K562 (cell line): ENCODE results near the gene ARID5B. TPM values are rescaled to one million over a fixed set of nuclear protein-coding genes. Genes with fewer than 3 reads are reported as not detected.

Experiments
- ATAC-seq: fragments of 200-7000 bp; cut with Tn5 transposase; 3 replicates; pipeline ENCODE4 v1.9.1; 2020; ENCODE audit warnings: moderate library complexity
- BruUV-seq: library from RNA; stranded (reverse); fragments of 400-500 nt; replicated peaks from 2 replicates; lab custom pipeline; 2021; lab: Mats Ljungman, UMichigan
- CTCF ChIA-PET: fragments of 300-600 bp; formaldehyde crosslinking; extraction: SDS; loops from one replicate; lab custom pipeline; 2021; ENCODE audit warnings: low intra/inter-chr PET ratio; lab: Yijun Ruan, JAX
- POLR2A ChIA-PET: fragments of 300-600, 350-650 bp; sonication (Branson Sonifier 250); formaldehyde crosslinking; extraction: SDS; loops from one replicate; lab custom pipeline; 2021; ENCODE audit warnings: antibody characterized with exemption, inconsistent platforms; lab: Yijun Ruan, JAX
- DNase-seq, 4 experiments: peaks; one replicate each; pipeline versions ENCODE4 v3.0.0 to v3.0.0-alpha.2; 2011 to 2018; ENCODE audit warnings: low spot score in 3 of 4, mixed read lengths in 3 of 4; ENCODE audit errors: extremely low read depth in 1 of 4
- FAIRE-seq: peaks from 2 replicates; lab custom pipeline; 2011; peaks lifted over from hg19 to GRCh38; lab: Jason Lieb, UNC
- H2AFZ ChIP-seq: 2 replicates; pipeline ENCODE4 v1.6.0; 2011; ENCODE audit warnings: low read depth, low read length, control low read depth, inconsistent platforms
- H3K27ac ChIP-seq: fragments of 200-600 bp; 3 replicates; pipeline ENCODE4 v1.8.0; 2011; ENCODE audit warnings: low read depth, mild to moderate bottlenecking, control low read depth, inconsistent platforms, low read length, moderate library complexity, mixed read lengths; ENCODE audit errors: extremely low read depth
- H3K27me3 ChIP-seq, 2 experiments: fragments of 300-600 bp in 1 of 2; 2 replicates in 1 of 2; 3 replicates in 1 of 2; pipeline versions ENCODE4 v1.6.0 to v1.8.0; 2011; ENCODE audit warnings: inconsistent platforms in 2 of 2, low read length in 2 of 2, mild to moderate bottlenecking in 1 of 2, mixed read lengths in 1 of 2, moderate library complexity in 1 of 2; ENCODE audit not compliant: control insufficient read depth in 2 of 2, insufficient read depth in 2 of 2
- H3K36me3 ChIP-seq: fragments of 300-600 bp; 3 replicates; pipeline ENCODE4 v1.8.0; 2011; ENCODE audit warnings: mild to moderate bottlenecking, low read length, inconsistent platforms; ENCODE audit not compliant: control insufficient read depth, insufficient read depth
- H3K4me1 ChIP-seq, 2 experiments: fragments of 200-600 bp in 1 of 2; replicated peaks in 1 of 2; 2 replicates in 1 of 2; 3 replicates in 1 of 2; pipeline versions ENCODE4 v1.5.1 to v1.8.0; 2011; ENCODE audit warnings: inconsistent platforms in 2 of 2, low read length in 2 of 2, mild to moderate bottlenecking in 1 of 2, mixed read lengths in 1 of 2, moderate library complexity in 1 of 2; ENCODE audit not compliant: control insufficient read depth in 2 of 2, insufficient read depth in 2 of 2
- H3K4me2 ChIP-seq: 2 replicates; pipeline ENCODE4 v1.6.1; 2011; ENCODE audit warnings: low read length, control low read depth, inconsistent platforms, mixed read lengths; ENCODE audit not compliant: insufficient read depth
- H3K4me3 ChIP-seq: fragments of 200-600 bp; sonication (generic), shearing (Covaris generic); 2 replicates; pipeline ENCODE4 v1.5.1; 2016; ENCODE audit warnings: control low read depth, inconsistent platforms
- H3K79me2 ChIP-seq: fragments of 200-600 bp; 3 replicates; pipeline ENCODE4 v1.8.0; 2011; ENCODE audit warnings: low read length, inconsistent platforms; ENCODE audit not compliant: control insufficient read depth, insufficient read depth
- H3K9ac ChIP-seq, 2 experiments: 2 replicates each; pipeline versions ENCODE4 v1.6.0 to v1.6.1; 2011; ENCODE audit warnings: low read depth in 2 of 2, low read length in 2 of 2, control low read depth in 1 of 2, inconsistent platforms in 1 of 2, mild to moderate bottlenecking in 1 of 2, mixed read lengths in 1 of 2; ENCODE audit not compliant: insufficient read depth in 1 of 2
- H3K9me1 ChIP-seq: one replicate; pipeline ENCODE4 v1.6.0; 2011; ENCODE audit warnings: inconsistent platforms, mild to moderate bottlenecking, low read length, moderate library complexity; ENCODE audit not compliant: control insufficient read depth, insufficient read depth
- H3K9me3 ChIP-seq: replicated peaks from 2 replicates; pipeline ENCODE4 v1.5.1; 2011; ENCODE audit warnings: low read depth, low read length, inconsistent platforms; ENCODE audit not compliant: control insufficient read depth, insufficient read depth
- H4K20me1 ChIP-seq: replicated peaks from 2 replicates; pipeline ENCODE4 v1.6.1; 2011; ENCODE audit warnings: low read length, inconsistent platforms, mixed read lengths; ENCODE audit not compliant: control insufficient read depth, insufficient read depth
- GATA2 ChIP-seq: sonication (generic); formaldehyde crosslinking; IDR thresholded peaks from 2 replicates; pipeline ENCODE4 v1.4.0; 2020; ENCODE audit warnings: mild to moderate bottlenecking, missing genetic modification reagents
- MTA3 ChIP-seq: fragments of 450-650 bp; formaldehyde crosslinking; IDR thresholded peaks from 2 replicates; pipeline ENCODE4 v1.6.1; 2017; ENCODE audit warnings: mild to moderate bottlenecking, borderline replicate concordance
- POLR2B ChIP-seq: fragments of 450-650 bp; IDR thresholded peaks from 2 replicates; pipeline ENCODE4 v1.6.1; 2018; ENCODE audit warnings: low read depth; ENCODE audit not compliant: partially characterized antibody
- RNF219 ChIP-seq: fragments of 250-450 bp; sonication (Bioruptor Pico); IDR thresholded peaks from 2 replicates; pipeline ENCODE4 v1.5.0; 2022; ENCODE audit warnings: mild to moderate bottlenecking
- TRIM25 ChIP-seq: fragments of 450-650 bp; IDR thresholded peaks from 2 replicates; pipeline ENCODE4 v1.7.0; 2016; ENCODE audit warnings: borderline replicate concordance
- U2AF2 ChIP-seq: fragments of 200-400 bp; formaldehyde crosslinking; optimal IDR thresholded peaks from 2 replicates; pipeline ENCODE3; 2017; ENCODE audit warnings: low read depth, mild to moderate bottlenecking, low read length
- ZNF197 ChIP-seq: fragments of 200-800 bp; sonication (Bioruptor generic); IDR thresholded peaks from 2 replicates; pipeline ENCODE4 v1.6.1; 2016; ENCODE audit warnings: low read depth, missing genetic modification characterization, missing compliant biosample characterization
- ZNF586 ChIP-seq: fragments of 450-650 bp; formaldehyde crosslinking; conservative IDR thresholded peaks from 2 replicates; pipeline ENCODE4 v1.4.0; 2020; ENCODE audit warnings: mild to moderate bottlenecking, moderate library complexity
- WGBS: fragments of 100-300 bp; shearing (Covaris generic); methylation state at CpG from one replicate; pipeline ENCODE4 v1.1.6; 2016; ENCODE audit warnings: low coverage, mixed read lengths; ENCODE audit not compliant: insufficient coverage; ENCODE audit errors: missing lambda C conversion rate; 5-methylcytosine and 5-hydroxymethylcytosine counted together
- in situ Hi-C: fragments of 300-500 bp; cut with MboI; formaldehyde crosslinking; loops from 4 replicates; pipeline ENCODE4 v1.15.0; 2018; ENCODE audit warnings: inconsistent platforms, mixed read lengths
- intact Hi-C: fragments of 100-400 bp; cut with micrococcal nuclease; formaldehyde crosslinking; loops from 2 replicates; pipeline ENCODE4 v1.14.2; 2022
- polyA plus RNA-seq, 8 experiments: library from polyadenylated mRNA; depleted of rRNA in 4 of 8; stranded (reverse) in 5 of 8; unstranded in 3 of 8; fragments of >200 nt; fragmentation: Nextera tagmentation in 2 of 8; fragmentation: Illumina TruSeq in 1 of 8; extraction: Ambion mirVana in 2 of 8; extraction: Trizol in 1 of 8; gene quantifications; 2 replicates each; pipeline versions ENCODE4 v1.2.1 to v1.2.3, GENCODE V29; 2011 to 2014; ENCODE audit warnings: inconsistent platforms in 1 of 8, missing spikeins in 1 of 8
- total RNA-seq, 7 experiments: library from RNA; depleted of rRNA in 6 of 7; stranded (reverse); fragments of >200 nt in 6 of 7; fragmentation: Illumina TruSeq in 2 of 7; extraction: Trizol in 2 of 7; gene quantifications; 2 replicates each; pipeline versions ENCODE4 v1.2.1 to v1.2.3, GENCODE V29; 2011 to 2021; ENCODE audit warnings: low replicate concordance in 1 of 7

Gene ARID5B
- total and polyA plus RNA-seq, 9 of the 15 experiments (the other 6 are each of a cell fraction or from before 2014, with no cell fraction given): 0.48 to 1.6 (median 0.80) TPM

GRCh38 chr10:62021128-62021665 lies 119.7 kb downstream of the ARID5B start:
- Histone ChIP-seq H3K4me3 (no peak overlapping the region), H3K79me2 (no peaks in the 10 kb centered on the region)

More at GRCh38 chr10:62021128-62021665, 119.7 kb downstream of the ARID5B start:
- BruUV-seq: no TSS peak
- H3K27me3 ChIP-seq: no peaks in the 10 kb centered on the region; a peak in 1 of 5 replicates
- no peaks in the 10 kb centered on the region for H3K9me3 ChIP-seq
- FAIRE-seq (no peak), ATAC-seq (no peak), DNase-seq (no peak)
- no peaks in the 10 kb centered on the region for H3K4me1 ChIP-seq
- no peaks in the 10 kb centered on the region for H3K36me3 ChIP-seq
- in situ Hi-C loops (no loop called here), intact Hi-C loops (loop anchor here (5.0 kb wide), 1 partner anchor 119 kb away; the partner anchor contains the start of gene ARID5B)
- ChIA-PET CTCF (no interaction called here), POLR2A (interaction anchor here (1.3 kb wide), 1 partner anchor 14 kb away, joined by 6 read pairs; no protein-coding TSS in a partner anchor)
- TF ChIP-seq RNF219 (CRISPR knock-in tag) (no peak), GATA2 (no peak), POLR2B (no peak), MTA3 (no peak), TRIM25 (no peak), ZNF586 (CRISPR knock-in tag) (no peak), ZNF197 (CRISPR knock-in tag) (no peak), U2AF2 (no peak)
- H3K27ac ChIP-seq: no peak overlapping the region
- WGBS: 31% methylated on average over 2 of the region's 2 CpGs
- H3K9me1 ChIP-seq: no peaks in the 10 kb centered on the region
- no peaks in the 10 kb centered on the region for H4K20me1 ChIP-seq
- H3K4me2 ChIP-seq: no peak overlapping the region
- H3K9ac ChIP-seq: no peak overlapping the region
- no peak overlapping the region for H2AFZ ChIP-seq
